Mesothelial cell of epicardium (in vitro differentiated cells): ENCODE data around the gene SYNGR3. TPM values are rescaled to one million over a fixed set of nuclear protein-coding genes. Genes with fewer than 3 reads are reported as not detected.

Source experiments
- DNase-seq, 2 experiments: peaks; one replicate each; pipeline ENCODE4 v3.0.0; 2021; ENCODE audit warnings: low spot score in 2 of 2; ENCODE audit not compliant: unreplicated experiment in 2 of 2
- H3K27ac Mint-ChIP-seq: 2 replicates; pipeline ENCODE4 v1.8.0; 2021; ENCODE audit warnings: mixed read lengths
- H3K27me3 Mint-ChIP-seq: 2 replicates; pipeline ENCODE4 v1.8.0; 2021; ENCODE audit warnings: low read depth, mixed read lengths
- H3K36me3 Mint-ChIP-seq: 2 replicates; pipeline ENCODE4 v1.8.0; 2021; ENCODE audit warnings: mixed read lengths
- H3K4me1 Mint-ChIP-seq: 2 replicates; pipeline ENCODE4 v1.8.0; 2021; ENCODE audit warnings: mixed read lengths
- H3K4me3 Mint-ChIP-seq: 2 replicates; pipeline ENCODE4 v1.8.0; 2021; ENCODE audit warnings: mild to moderate bottlenecking, moderate library complexity, mixed read lengths
- H3K9me3 Mint-ChIP-seq: 2 replicates; pipeline ENCODE4 v1.8.0; 2021; ENCODE audit warnings: mixed read lengths
- total RNA-seq: library from RNA; stranded (reverse); gene quantifications from 3 replicates; pipeline ENCODE4 v1.2.1, GENCODE V29; 2021
- TF ChIP-seq, protein P1 (sequence below): fragments of 200-600 bp; sonication (generic); IDR thresholded peaks from one replicate; pipeline ENCODE4 v1.5.0; 2021; ENCODE audit warnings: antibody characterized with exemption; ENCODE audit not compliant: unreplicated experiment

Gene SYNGR3
- total RNA-seq, 1 donor from 2014 or later, result 1.0 TPM

DNA sequence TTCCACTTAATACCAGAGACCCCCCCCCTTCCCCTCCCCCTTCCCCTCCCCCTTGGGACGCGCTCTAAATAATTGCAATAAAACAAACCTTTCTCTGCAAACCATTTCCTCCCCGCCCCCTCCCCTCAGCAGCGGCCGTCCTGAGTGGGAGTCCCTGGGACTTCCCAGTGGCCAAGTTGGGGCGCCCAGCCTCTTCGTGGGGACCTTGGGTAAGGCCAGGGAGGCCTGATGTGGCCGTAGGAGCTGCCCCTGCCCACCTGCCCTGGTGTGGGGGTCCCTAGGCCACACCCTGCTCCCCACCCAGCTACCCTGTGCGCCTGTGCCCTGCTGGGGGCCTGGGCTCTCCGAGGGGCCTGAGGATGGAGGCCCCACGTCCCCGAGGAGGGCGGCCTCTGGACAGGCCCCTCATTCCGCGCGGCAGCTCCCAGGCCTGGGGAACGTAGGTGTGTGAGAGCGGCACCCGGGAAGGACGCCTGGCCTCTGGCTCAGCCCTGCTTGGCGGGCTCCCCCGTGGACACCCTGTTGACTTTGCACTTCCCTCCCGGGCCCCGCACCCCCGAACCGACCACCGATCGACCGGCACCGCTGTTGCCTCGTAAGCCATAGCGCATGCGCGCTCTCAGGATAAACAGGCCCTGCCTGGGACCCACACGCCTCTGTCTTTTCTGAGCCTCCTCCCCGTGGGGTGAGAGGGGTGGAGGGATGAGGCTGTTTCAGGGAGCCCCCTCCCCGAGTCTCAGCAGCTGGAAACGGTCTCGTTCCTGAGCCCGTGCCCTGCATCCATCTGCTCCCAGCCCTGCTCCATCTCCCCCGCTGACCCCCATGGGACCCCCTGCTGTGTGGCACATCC, 48.8 kb downstream of the SYNGR3 start:
- TF ChIP-seq, protein P1, sequence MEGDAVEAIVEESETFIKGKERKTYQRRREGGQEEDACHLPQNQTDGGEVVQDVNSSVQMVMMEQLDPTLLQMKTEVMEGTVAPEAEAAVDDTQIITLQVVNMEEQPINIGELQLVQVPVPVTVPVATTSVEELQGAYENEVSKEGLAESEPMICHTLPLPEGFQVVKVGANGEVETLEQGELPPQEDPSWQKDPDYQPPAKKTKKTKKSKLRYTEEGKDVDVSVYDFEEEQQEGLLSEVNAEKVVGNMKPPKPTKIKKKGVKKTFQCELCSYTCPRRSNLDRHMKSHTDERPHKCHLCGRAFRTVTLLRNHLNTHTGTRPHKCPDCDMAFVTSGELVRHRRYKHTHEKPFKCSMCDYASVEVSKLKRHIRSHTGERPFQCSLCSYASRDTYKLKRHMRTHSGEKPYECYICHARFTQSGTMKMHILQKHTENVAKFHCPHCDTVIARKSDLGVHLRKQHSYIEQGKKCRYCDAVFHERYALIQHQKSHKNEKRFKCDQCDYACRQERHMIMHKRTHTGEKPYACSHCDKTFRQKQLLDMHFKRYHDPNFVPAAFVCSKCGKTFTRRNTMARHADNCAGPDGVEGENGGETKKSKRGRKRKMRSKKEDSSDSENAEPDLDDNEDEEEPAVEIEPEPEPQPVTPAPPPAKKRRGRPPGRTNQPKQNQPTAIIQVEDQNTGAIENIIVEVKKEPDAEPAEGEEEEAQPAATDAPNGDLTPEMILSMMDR, result no peak
- H3K36me3 Mint-ChIP-seq, result no peaks in the 10 kb centered on the region
- H3K27me3 Mint-ChIP-seq, result no peaks in the 10 kb centered on the region
- no peaks in the 10 kb centered on the region for H3K9me3 Mint-ChIP-seq
- peak overlapping the region; percentile 98 for H3K27ac Mint-ChIP-seq
- peaks cover 43% of the 10 kb centered on the region for H3K4me1 Mint-ChIP-seq
- no peak overlapping the region for H3K4me3 Mint-ChIP-seq
- DNase-seq, result peak in 1 of 2 experiments; percentile 23

DNA sequence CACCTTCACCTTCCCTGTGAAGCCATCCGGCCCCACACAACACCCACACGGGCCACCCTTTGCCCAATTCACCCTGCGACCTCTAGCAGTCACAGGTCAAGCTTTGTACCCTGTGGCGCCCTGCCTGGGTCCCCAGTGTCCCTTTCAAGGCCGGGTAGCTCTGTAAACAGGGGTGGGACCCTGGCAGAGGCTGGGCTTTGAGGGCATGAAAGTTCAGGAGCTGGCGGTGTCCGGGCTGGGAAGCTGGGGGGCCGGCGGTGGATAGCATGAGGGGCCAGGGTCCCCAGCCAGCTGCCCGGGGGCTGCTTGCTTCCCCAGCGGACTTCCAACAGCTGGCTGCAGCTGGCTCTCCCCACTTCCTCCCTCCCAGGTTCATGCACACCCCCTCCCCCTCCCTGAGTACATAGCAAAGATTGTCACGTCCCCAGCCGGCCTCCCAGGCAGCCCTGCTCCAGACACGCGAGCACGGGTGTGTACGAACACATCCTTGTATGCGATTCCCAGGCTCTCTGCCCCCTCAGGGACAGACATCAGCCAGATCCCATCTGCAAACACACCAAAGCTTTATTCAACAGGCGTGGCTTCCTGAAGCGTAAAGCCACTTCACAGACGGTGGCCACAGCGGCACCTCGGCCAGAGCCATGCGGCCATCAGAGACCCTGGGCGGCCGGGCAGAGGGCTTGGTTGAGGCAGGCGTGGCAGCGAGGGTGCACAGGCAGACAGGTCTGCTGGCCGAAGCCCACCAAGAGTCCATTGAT, 49.7 kb downstream of the SYNGR3 start:
- no peak overlapping the region for H3K4me3 Mint-ChIP-seq
- H3K36me3 Mint-ChIP-seq, result no peaks in the 10 kb centered on the region

DNA sequence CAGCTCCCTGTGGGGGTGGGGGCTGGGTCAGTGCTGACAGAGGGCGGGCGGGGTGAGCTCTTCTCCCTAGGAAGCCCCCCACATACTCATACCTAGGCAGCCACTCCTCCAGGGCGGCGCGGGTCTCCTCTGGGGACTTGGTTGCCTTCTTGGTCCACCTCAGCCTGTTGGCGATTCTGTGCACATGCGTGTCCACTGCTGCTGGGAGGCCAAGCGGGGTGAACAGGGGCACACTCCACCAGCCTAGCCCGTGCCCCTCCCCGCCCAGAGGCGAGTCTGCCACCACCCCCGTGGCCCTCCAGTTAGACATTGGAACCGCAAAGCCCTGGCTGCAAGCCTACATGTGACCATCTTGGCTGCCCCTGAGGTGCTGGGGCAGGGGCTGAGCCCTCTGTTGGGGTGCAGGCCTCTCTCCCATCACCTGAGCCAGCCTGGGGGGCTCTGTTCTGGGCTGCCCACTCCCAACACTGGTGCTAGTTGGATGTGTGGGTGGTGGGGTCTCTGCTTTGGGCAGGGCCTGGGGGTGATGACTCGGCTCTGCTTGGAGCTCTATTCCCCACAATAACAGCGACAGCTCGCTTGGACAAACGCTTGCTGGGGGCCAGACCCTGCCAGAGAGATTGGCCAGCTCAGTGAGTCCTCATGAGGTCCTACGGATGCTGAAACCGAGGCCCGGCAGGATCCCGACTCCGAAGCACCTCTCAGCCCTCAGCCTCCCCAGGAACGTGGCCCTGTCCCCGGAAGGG, 50.4 kb downstream of the SYNGR3 start:
- Mint-ChIP-seq H3K27me3 (no peaks in the 10 kb centered on the region), H3K4me3 (no peak overlapping the region), H3K4me1 (peaks cover 33% of the 10 kb centered on the region), H3K36me3 (no peaks in the 10 kb centered on the region), H3K9me3 (no peaks in the 10 kb centered on the region), H3K27ac (peak overlapping the region; percentile 90)
- TF ChIP-seq, protein P1, result no peak
- DNase-seq, result no peak

More for the DNA sequence above, 49.7 kb downstream of the SYNGR3 start:
- peak overlapping the region; percentile 90 for H3K27ac Mint-ChIP-seq
- TF ChIP-seq, protein P1, result no peak
- H3K9me3 Mint-ChIP-seq, result no peaks in the 10 kb centered on the region
- peaks cover 38% of the 10 kb centered on the region for H3K4me1 Mint-ChIP-seq
- no peaks in the 10 kb centered on the region for H3K27me3 Mint-ChIP-seq
- DNase-seq, result no peak

DNA sequence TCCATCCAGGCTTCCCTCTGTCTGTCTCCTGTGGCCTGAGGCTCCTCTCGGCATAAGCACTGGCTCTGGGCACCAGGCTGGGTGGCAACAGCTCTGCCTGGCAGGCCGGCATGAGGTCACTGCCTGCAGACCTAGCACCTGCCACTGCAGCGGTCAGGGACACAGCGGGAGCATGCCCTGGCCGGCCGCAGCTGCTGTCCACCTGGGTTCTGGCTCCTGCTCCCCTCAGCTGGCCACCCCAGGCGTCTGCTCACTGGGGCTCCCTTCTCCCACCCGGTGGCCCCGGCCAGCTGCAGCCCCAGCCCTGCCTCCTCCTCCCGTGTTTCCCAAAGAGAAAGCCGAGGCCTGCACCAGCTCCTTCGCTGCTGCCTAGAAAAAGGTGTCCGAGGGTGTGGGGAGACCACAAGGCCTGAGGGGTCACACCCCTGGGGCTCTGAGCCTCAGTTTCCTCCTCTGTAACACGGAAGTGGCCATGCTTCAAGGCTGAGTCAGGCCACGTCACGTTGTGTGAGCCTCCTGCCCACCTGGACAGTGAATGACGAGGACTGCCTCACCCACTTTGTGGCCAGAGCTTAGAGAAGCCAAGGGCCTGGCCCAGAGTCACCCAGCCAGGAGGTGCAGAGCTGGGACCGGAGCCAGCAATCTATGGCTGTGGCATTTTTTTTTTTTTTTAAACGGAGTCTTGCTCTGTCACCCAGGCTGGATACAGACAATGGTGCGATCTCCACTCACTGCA, 51.2 kb downstream of the SYNGR3 start:
- no peaks in the 10 kb centered on the region for H3K36me3 Mint-ChIP-seq
- H3K27ac Mint-ChIP-seq, result no peak overlapping the region
- no peak for DNase-seq
- H3K4me1 Mint-ChIP-seq, result peaks cover 29% of the 10 kb centered on the region
- H3K9me3 Mint-ChIP-seq, result no peaks in the 10 kb centered on the region
- TF ChIP-seq, protein P1, result no peak
- no peaks in the 10 kb centered on the region for H3K27me3 Mint-ChIP-seq
- no peak overlapping the region for H3K4me3 Mint-ChIP-seq
